Sigmoid colon (tissue), 7 donors: Measurements from ENCODE around the gene RDH14. TPM values are rescaled to one million over a fixed set of nuclear protein-coding genes. Genes with fewer than 3 reads are reported as not detected.

Experiments used
- DNase-seq: peaks from one replicate; pipeline ENCODE4 v3.0.0-alpha.2; 2019
- H3K27ac ChIP-seq, 4 donors: fragments of 200-600 bp; sonication (generic); one replicate each; pipeline ENCODE4 v1.5.1; 2016 to 2019; ENCODE audit warnings: mild to moderate bottlenecking in 1 of 4
- H3K27me3 ChIP-seq, 3 donors: fragments of 200-600 bp; sonication (generic); one replicate each; pipeline ENCODE4 v1.5.1; 2019; ENCODE audit warnings: mild to moderate bottlenecking in 1 of 3
- H3K36me3 ChIP-seq, 4 donors: fragments of 200-600 bp; sonication (generic); one replicate each; pipeline ENCODE4 v1.5.1; 2016 to 2019
- H3K4me1 ChIP-seq, 4 donors: fragments of 200-600 bp; sonication (generic); one replicate each; pipeline ENCODE4 v1.5.1; 2017 to 2019
- H3K4me3 ChIP-seq, 4 donors: fragments of 200-600 bp; sonication (generic); one replicate each; pipeline ENCODE4 v1.5.1; 2017 to 2019; ENCODE audit warnings: mild to moderate bottlenecking in 2 of 4, moderate library complexity in 1 of 4
- H3K9me3 ChIP-seq, 4 donors: fragments of 200-600 bp in 3 of 4; sonication (generic) in 3 of 4; one replicate each; pipeline versions ENCODE4 v1.5.1 to v1.6.1; 2013 to 2019
- EP300 ChIP-seq, 4 donors: sonication (generic); formaldehyde crosslinking; IDR thresholded peaks; one replicate each; pipeline ENCODE4 v1.6.1; 2017; ENCODE audit warnings: antibody characterized with exemption in 4 of 4
- POLR2A ChIP-seq, 2 donors: fragments of 450-650 bp; IDR thresholded peaks; one replicate each; pipeline ENCODE4 v1.6.1; 2016; ENCODE audit warnings: antibody characterized with exemption in 2 of 2, mild to moderate bottlenecking in 2 of 2, moderate library complexity in 2 of 2
- POLR2AphosphoS5 ChIP-seq, 4 donors: sonication (generic); formaldehyde crosslinking; IDR thresholded peaks; one replicate each; pipeline ENCODE4 v1.6.1; 2017; ENCODE audit warnings: antibody characterized with exemption in 4 of 4
- WGBS, 2 donors: extraction: QIAGEN DNeasy Blood & Tissue Kit; methylation state at CpG; one replicate each; pipeline ENCODE4 v1.1.7; 2013; 5-methylcytosine and 5-hydroxymethylcytosine counted together
- intact Hi-C: fragments of 100-400 bp; cut with DNase I; formaldehyde crosslinking; loops from one replicate; pipeline ENCODE4 v1.15.1; 2023
- polyA plus RNA-seq, 3 donors: library from polyadenylated mRNA; stranded (reverse); fragments of 200-250 nt; gene quantifications; one replicate each; pipeline ENCODE4 v1.2.3, GENCODE V29; 2013
- total RNA-seq, 4 donors: library from RNA; depleted of rRNA; stranded (reverse); fragments of >200 nt; gene quantifications; one replicate each; pipeline ENCODE4 v1.1.0, GENCODE V29; 2016
- TF ChIP-seq, protein P1 (sequence below), 4 experiments: fragments of 450-650 bp in 3 of 4; fragments of 200-600 bp in 1 of 4; IDR thresholded peaks; one replicate each; pipeline ENCODE4 v1.5.1; 2016 to 2019; ENCODE audit warnings: antibody characterized with exemption in 4 of 4, mild to moderate bottlenecking in 3 of 4, moderate library complexity in 2 of 4
- donor health status: healthy with polysubstance abuse.
- donor health status: Bipolar disorder and iron deficiency.
- donor health status: healthy.

Gene RDH14
- total and polyA plus RNA-seq, 7 donors, result 15.3 to 45.7 (median 37.5) TPM

DNA sequence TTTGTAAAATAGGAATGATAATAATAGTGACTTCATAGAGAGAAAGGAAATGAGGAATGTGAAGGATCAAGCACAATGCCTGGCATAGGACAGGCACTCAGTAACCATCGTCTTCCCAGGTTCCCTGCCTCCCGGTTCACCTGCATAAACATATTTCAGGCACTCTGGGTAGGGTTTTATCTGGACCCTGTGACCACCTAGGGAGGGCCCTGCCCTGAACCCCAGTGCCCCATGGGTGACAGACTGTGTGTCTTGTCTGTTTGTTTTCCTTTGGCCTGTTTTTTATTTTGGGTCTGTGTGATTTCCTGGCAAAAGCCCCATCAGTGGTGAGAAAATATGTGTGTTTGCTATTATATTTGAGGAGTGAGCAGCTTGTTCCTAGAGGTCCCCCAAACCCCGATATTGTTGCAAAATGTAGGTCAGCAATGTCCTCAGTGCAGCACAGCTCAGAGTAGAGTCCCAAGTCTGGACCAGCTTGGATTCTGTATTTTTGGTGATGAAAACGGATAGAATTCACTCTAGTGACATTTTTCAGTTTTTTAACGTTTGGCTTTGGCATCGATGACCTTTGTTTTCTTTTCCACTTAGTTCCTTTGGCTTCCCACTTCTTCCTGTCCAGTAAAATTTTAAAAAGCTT lies 38.5 kb upstream of the RDH14 start:
- Histone ChIP-seq H3K4me3 (no peak overlapping the region), H3K4me1 (no peaks in the 10 kb centered on the region), H3K9me3 (no peaks in the 10 kb centered on the region), H3K27me3 (no peaks in the 10 kb centered on the region), H3K27ac (peak overlapping the region in 1 of 4 donors; percentile 40), H3K36me3 (no peaks in the 10 kb centered on the region)
- 79 to 85% methylated on average over 6 of the region's 6 CpGs for WGBS, 2 donors
- no peak for DNase-seq
- TF ChIP-seq POLR2AphosphoS5 (IDR thresholded peaks at IDR 0.05), result no peak
- TF ChIP-seq, protein P1, sequence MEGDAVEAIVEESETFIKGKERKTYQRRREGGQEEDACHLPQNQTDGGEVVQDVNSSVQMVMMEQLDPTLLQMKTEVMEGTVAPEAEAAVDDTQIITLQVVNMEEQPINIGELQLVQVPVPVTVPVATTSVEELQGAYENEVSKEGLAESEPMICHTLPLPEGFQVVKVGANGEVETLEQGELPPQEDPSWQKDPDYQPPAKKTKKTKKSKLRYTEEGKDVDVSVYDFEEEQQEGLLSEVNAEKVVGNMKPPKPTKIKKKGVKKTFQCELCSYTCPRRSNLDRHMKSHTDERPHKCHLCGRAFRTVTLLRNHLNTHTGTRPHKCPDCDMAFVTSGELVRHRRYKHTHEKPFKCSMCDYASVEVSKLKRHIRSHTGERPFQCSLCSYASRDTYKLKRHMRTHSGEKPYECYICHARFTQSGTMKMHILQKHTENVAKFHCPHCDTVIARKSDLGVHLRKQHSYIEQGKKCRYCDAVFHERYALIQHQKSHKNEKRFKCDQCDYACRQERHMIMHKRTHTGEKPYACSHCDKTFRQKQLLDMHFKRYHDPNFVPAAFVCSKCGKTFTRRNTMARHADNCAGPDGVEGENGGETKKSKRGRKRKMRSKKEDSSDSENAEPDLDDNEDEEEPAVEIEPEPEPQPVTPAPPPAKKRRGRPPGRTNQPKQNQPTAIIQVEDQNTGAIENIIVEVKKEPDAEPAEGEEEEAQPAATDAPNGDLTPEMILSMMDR (IDR thresholded peaks at IDR 0.05), result no peak
- TF ChIP-seq EP300 (IDR thresholded peaks at IDR 0.05), result no peak
- no peak for TF ChIP-seq POLR2A (IDR thresholded peaks at IDR 0.05)
- intact Hi-C loops, result no loop called here

- H3K27me3 ChIP-seq, result no peaks in the 10 kb centered on the region
- TF ChIP-seq, protein P1 (IDR thresholded peaks at IDR 0.05), result no peak
- no peak for TF ChIP-seq POLR2A (IDR thresholded peaks at IDR 0.05)
- TF ChIP-seq POLR2AphosphoS5 (IDR thresholded peaks at IDR 0.05), result no peak
- no peak for TF ChIP-seq EP300 (IDR thresholded peaks at IDR 0.05)
- intact Hi-C loops, result no loop called here
- no peaks in the 10 kb centered on the region for H3K9me3 ChIP-seq
- no peak for DNase-seq
- no peaks in the 10 kb centered on the region for H3K36me3 ChIP-seq
- 75 to 86% methylated on average over 5 of the region's 5 CpGs for WGBS, 2 donors
- no peak overlapping the region for H3K4me3 ChIP-seq
- H3K27ac ChIP-seq, result no peak overlapping the region
- no peaks in the 10 kb centered on the region for H3K4me1 ChIP-seq
These were observed 37.2 kb upstream of the RDH14 start for GRCh38 chr2:18597618-18598017.

GRCh38 chr2:18596993-18597392 lies 36.5 kb upstream of the RDH14 start:
- 93% methylated on average over 3 of the region's 3 CpGs for WGBS, 2 donors
- no peaks in the 10 kb centered on the region for H3K27me3 ChIP-seq
- H3K36me3 ChIP-seq, result no peaks in the 10 kb centered on the region
- no peak overlapping the region for H3K27ac ChIP-seq
- no peaks in the 10 kb centered on the region for H3K9me3 ChIP-seq
- intact Hi-C loops, result no loop called here
- no peak for DNase-seq
- no peak overlapping the region for H3K4me3 ChIP-seq
- TF ChIP-seq EP300 (IDR thresholded peaks at IDR 0.05), result no peak
- no peak for TF ChIP-seq POLR2A (IDR thresholded peaks at IDR 0.05)
- TF ChIP-seq, protein P1 (IDR thresholded peaks at IDR 0.05), result no peak
- TF ChIP-seq POLR2AphosphoS5 (IDR thresholded peaks at IDR 0.05), result no peak
- no peaks in the 10 kb centered on the region for H3K4me1 ChIP-seq

DNA sequence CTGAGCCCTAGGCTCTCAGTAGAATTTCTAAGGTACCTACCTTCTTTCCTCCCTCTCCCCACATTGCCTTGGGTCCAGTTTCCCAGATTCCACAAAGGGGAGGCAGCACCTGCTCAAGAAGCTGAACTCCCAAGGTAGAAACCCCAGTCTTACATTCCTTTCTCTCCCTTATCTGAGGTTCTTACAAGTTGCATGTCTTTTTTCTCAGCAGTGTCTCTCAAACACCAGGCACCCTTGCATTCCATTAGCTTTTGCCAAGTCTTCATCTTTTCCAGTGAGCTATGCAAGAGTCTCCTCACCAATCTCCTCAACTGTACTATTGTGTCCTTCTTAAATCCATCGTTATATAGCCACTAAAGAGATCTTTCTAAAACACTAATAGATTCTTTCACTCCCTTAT lies 33.0 kb upstream of the RDH14 start:
- intact Hi-C loops, result no loop called here

More for the DNA sequence above, 33.0 kb upstream of the RDH14 start:
- TF ChIP-seq EP300 (IDR thresholded peaks at IDR 0.05) (no peak), POLR2A (IDR thresholded peaks at IDR 0.05) (no peak), POLR2AphosphoS5 (IDR thresholded peaks at IDR 0.05) (no peak)
- TF ChIP-seq, protein P1 (IDR thresholded peaks at IDR 0.05), result no peak
- DNase-seq, result no peak
- no peaks in the 10 kb centered on the region for H3K36me3 ChIP-seq
- H3K9me3 ChIP-seq, result no peaks in the 10 kb centered on the region
- no peak overlapping the region for H3K27ac ChIP-seq
- no peaks in the 10 kb centered on the region for H3K4me1 ChIP-seq
- no peak overlapping the region for H3K4me3 ChIP-seq
- no peaks in the 10 kb centered on the region for H3K27me3 ChIP-seq
- WGBS, 2 donors, result 36 to 95% methylated on average over 1 of the region's 1 CpG
